CD4-positive, alpha-beta T cell (primary cell): ENCODE data around the gene SPAAR. TPM values are rescaled to one million over a fixed set of nuclear protein-coding genes. Genes with fewer than 3 reads are reported as not detected.

Experiments used
- ATAC-seq: fragments of 200-7000 bp; cut with Tn5 transposase; one replicate; pipeline ENCODE4 v1.10.0; 2022; ENCODE audit warnings: mild to moderate bottlenecking; ENCODE audit not compliant: poor library complexity
- CTCF ChIA-PET: fragments of 350-600 bp; sonication (Branson Sonifier 250); formaldehyde crosslinking; loops from one replicate; lab custom pipeline; 2021; ENCODE audit warnings: antibody characterized with exemption, inconsistent platforms; lab: Charles Lee
- POLR2A ChIA-PET: fragments of 350-600 bp; sonication (Branson Sonifier 250); formaldehyde crosslinking; loops from one replicate; lab custom pipeline; 2021; ENCODE audit warnings: antibody characterized with exemption, inconsistent platforms; lab: Charles Lee
- DNase-seq, 14 experiments: peaks; one replicate each; pipeline ENCODE4 v3.0.0-alpha.2; 2013 to 2020; ENCODE audit warnings: mixed read lengths in 2 of 14
- H3K27ac ChIP-seq, 2 donors: one replicate each; pipeline versions ENCODE4 v1.5.1 to v1.7.0; 2013; ENCODE audit warnings: low read length in 2 of 2, low read depth in 1 of 2, mild to moderate bottlenecking in 1 of 2
- H3K27me3 ChIP-seq, 2 experiments: 1 replicate in 1 of 2; 2 replicates in 1 of 2; pipeline versions ENCODE4 v1.6.1 to v1.7.0; 2013; ENCODE audit warnings: low read length in 2 of 2, control low read depth in 1 of 2, mild to moderate bottlenecking in 1 of 2, moderate library complexity in 1 of 2; ENCODE audit not compliant: insufficient read depth in 2 of 2, control insufficient read depth in 1 of 2
- H3K36me3 ChIP-seq: one replicate; pipeline ENCODE4 v1.6.1; 2013; ENCODE audit warnings: low read length, control low read depth; ENCODE audit not compliant: insufficient read depth
- H3K4me1 ChIP-seq: one replicate; pipeline ENCODE4 v1.6.1; 2013; ENCODE audit warnings: low read length, control low read depth; ENCODE audit not compliant: insufficient read depth
- H3K4me3 ChIP-seq: one replicate; pipeline ENCODE4 v1.5.1; 2013; ENCODE audit warnings: mild to moderate bottlenecking, low read length, moderate library complexity
- H3K9me3 ChIP-seq, 2 experiments: 1 replicate in 1 of 2; 2 replicates in 1 of 2; pipeline versions ENCODE4 v1.6.1 to v1.7.0; 2013; ENCODE audit warnings: low read length in 2 of 2, mild to moderate bottlenecking in 2 of 2, control low read depth in 1 of 2, moderate library complexity in 1 of 2; ENCODE audit not compliant: control insufficient read depth in 1 of 2, insufficient read depth in 1 of 2
- H3K27ac Mint-ChIP-seq: one replicate; pipeline ENCODE4 v1.8.0; 2020; ENCODE audit warnings: mixed read lengths
- H3K27me3 Mint-ChIP-seq: one replicate; pipeline ENCODE4 v1.8.0; 2021; ENCODE audit warnings: mixed read lengths
- H3K36me3 Mint-ChIP-seq: one replicate; pipeline ENCODE4 v1.8.0; 2021; ENCODE audit warnings: low read depth, mixed read lengths
- H3K4me1 Mint-ChIP-seq: one replicate; pipeline ENCODE4 v1.8.0; 2021; ENCODE audit warnings: low read depth, mixed read lengths
- H3K4me3 Mint-ChIP-seq: one replicate; pipeline ENCODE4 v1.8.0; 2020; ENCODE audit warnings: mild to moderate bottlenecking, mixed read lengths
- H3K9me3 Mint-ChIP-seq: one replicate; pipeline ENCODE4 v1.8.0; 2020; ENCODE audit warnings: mixed read lengths
- intact Hi-C, 2 experiments: fragments of 100-400 bp; cut with DNase I in 1 of 2; cut with micrococcal nuclease in 1 of 2; formaldehyde crosslinking; loops; one replicate each; pipeline versions ENCODE4 v1.15.1 to v1.9.0; 2023 to 2025; cut with DNase I, micrococcal nuclease
- total RNA-seq, 174 experiments: library from RNA in 2 of 174; stranded (reverse) in 2 of 174; gene quantifications; one replicate each; pipeline ENCODE4 v1.2.3 and lab custom pipeline; 2021 to 2026
- TF ChIP-seq, protein P1 (sequence below): fragments of 200-600 bp; IDR thresholded peaks from one replicate; pipeline ENCODE4 v1.8.0; 2022; ENCODE audit warnings: antibody characterized with exemption, mild to moderate bottlenecking

SPAAR gene
- total RNA-seq, 2 experiments from 2014 or later, result not detected

- peaks cover 0 to 2% of the 10 kb centered on the region in 2 experiments for H3K27me3 ChIP-seq
- intact Hi-C loops, result loop anchor here in 1 of 2 experiments (10.0 kb wide), 1 partner anchor 208 kb away; the partner anchor contains the start of gene CCIN
These were observed 47.4 kb downstream of the SPAAR start for GRCh38 chr9:35956651-35957050.

DNA sequence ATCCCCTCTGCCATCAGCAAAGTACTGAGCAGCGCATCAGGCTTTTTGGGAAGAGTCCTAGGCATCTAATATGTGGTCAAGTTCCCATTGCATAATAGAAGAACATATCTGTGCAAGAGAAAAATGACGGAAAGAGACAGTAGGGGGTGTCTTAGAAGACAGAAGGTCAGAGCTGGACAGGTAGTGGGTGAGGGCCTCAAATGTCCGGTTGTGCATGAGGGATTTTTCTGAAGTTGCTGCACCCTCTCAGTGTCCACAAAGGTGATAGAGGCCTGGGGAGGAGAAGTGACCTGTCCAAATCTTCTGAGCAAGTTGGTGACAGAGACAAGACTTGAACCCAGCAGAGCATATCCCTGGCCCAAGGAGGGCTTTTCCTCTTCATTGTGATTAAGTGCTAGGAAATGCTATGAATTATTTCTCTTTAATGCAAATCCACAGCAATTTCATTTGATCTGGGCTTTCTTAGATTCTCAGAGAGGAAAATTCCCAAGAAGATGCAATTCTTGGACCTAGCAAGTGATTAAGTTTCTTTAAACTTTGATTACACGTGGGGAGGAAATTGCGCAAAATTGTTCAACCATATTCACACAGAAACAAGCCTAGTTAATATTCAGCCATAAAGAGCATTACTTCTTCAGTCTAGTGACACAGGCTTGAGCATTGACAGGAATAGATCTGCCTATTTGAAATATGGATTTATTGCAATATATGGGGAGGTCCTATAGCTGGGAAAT is 49.0 kb downstream of the SPAAR start, which contains the start of gene OR2S2:
Gene OR2S2, minus strand, starts transcription at position 51 of the 734 bp plus-strand sequence. CDS start 56 bp downstream, outside the sequence.
- Histone ChIP-seq H3K4me3 (no peak within 1 kb of the TSS), H3K4me1 (no peaks in the 10 kb centered on the region), H3K27ac (no peak within 1 kb of the TSS), H3K9me3 (no peaks in the 10 kb centered on the region), H3K36me3 (no peaks in the 10 kb centered on the region), H3K27me3 (peaks cover 0 to 2% of the 10 kb centered on the region in 2 experiments)
- intact Hi-C loops, result loop anchor here in 1 of 2 experiments (10.0 kb wide), 1 partner anchor 207 kb away; the partner anchor contains the start of gene CCIN
- ChIA-PET CTCF (interaction anchor here (0.6 kb wide), 1 partner anchor 644 kb away, joined by 3 read pairs; no protein-coding TSS in a partner anchor), POLR2A (no interaction called here)
- Mint-ChIP-seq H3K27ac (no peak within 1 kb of the TSS), H3K9me3 (no peaks in the 10 kb centered on the region), H3K27me3 (peaks cover 5% of the 10 kb centered on the region), H3K4me3 (no peak within 1 kb of the TSS), H3K36me3 (no peaks in the 10 kb centered on the region), H3K4me1 (peaks cover 6% of the 10 kb centered on the region)
- ATAC-seq (no peak), DNase-seq (no peak)
- TF ChIP-seq, protein P1, sequence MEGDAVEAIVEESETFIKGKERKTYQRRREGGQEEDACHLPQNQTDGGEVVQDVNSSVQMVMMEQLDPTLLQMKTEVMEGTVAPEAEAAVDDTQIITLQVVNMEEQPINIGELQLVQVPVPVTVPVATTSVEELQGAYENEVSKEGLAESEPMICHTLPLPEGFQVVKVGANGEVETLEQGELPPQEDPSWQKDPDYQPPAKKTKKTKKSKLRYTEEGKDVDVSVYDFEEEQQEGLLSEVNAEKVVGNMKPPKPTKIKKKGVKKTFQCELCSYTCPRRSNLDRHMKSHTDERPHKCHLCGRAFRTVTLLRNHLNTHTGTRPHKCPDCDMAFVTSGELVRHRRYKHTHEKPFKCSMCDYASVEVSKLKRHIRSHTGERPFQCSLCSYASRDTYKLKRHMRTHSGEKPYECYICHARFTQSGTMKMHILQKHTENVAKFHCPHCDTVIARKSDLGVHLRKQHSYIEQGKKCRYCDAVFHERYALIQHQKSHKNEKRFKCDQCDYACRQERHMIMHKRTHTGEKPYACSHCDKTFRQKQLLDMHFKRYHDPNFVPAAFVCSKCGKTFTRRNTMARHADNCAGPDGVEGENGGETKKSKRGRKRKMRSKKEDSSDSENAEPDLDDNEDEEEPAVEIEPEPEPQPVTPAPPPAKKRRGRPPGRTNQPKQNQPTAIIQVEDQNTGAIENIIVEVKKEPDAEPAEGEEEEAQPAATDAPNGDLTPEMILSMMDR, result no peak

More at GRCh38 chr9:35956651-35957050, 47.4 kb downstream of the SPAAR start:
- no peaks in the 10 kb centered on the region for H3K36me3 Mint-ChIP-seq
- H3K36me3 ChIP-seq, result no peaks in the 10 kb centered on the region
- H3K4me1 Mint-ChIP-seq, result peaks cover 6% of the 10 kb centered on the region
- peaks cover 5% of the 10 kb centered on the region for H3K27me3 Mint-ChIP-seq
- H3K4me3 Mint-ChIP-seq, result no peak overlapping the region
- H3K9me3 ChIP-seq, result no peaks in the 10 kb centered on the region
- no peak overlapping the region for H3K27ac Mint-ChIP-seq
- POLR2A ChIA-PET, result no interaction called here
- H3K9me3 Mint-ChIP-seq, result no peaks in the 10 kb centered on the region
- TF ChIP-seq, protein P1, result no peak
- H3K27ac ChIP-seq, result no peak overlapping the region
- H3K4me3 ChIP-seq, result no peak overlapping the region
- DNase-seq, result no peak
- CTCF ChIA-PET, result interaction anchor here (2.2 kb wide), 1 partner anchor 20 kb away, joined by 8 read pairs; no protein-coding TSS in a partner anchor
- ATAC-seq, result no peak
- H3K4me1 ChIP-seq, result no peaks in the 10 kb centered on the region

DNA sequence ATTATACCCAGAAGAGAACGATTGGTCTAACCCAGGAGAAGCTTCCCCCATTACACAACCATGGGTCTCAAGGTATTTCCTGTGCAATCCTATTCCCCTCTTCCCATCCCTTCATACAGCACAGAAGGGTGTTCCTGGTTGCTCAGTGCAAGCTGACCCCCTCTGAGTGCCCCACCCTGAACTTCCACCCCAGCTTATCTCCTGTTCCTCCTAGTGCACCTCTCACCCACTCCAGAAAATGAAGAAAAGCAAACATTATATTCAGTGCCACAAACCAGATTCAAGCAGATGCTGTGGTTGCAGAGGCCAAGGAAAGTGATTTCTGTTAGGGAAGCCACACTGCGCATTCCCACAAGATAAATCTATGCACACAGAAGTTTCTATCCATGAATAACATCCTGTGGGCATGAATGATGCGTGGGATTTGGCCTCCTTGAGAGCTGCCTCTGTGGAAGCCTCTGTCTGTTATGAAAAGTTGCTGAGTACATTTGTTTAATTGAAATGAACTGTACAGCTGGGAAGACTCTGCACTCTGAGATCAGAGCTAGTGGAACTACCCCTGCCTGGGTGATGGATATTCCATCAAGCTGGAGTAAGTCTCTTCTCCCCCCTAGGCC is 50.9 kb downstream of the SPAAR start:
- intact Hi-C loops, result no loop called here
- Mint-ChIP-seq H3K9me3 (no peaks in the 10 kb centered on the region), H3K27ac (no peak overlapping the region), H3K4me3 (no peak overlapping the region), H3K4me1 (peaks cover under 1% of the 10 kb centered on the region), H3K27me3 (no peaks in the 10 kb centered on the region), H3K36me3 (no peaks in the 10 kb centered on the region)
- Histone ChIP-seq H3K4me1 (no peaks in the 10 kb centered on the region), H3K36me3 (no peaks in the 10 kb centered on the region), H3K27ac (no peak overlapping the region), H3K4me3 (no peak overlapping the region), H3K9me3 (no peaks in the 10 kb centered on the region), H3K27me3 (peaks cover 0 to 2% of the 10 kb centered on the region in 2 experiments)
- no peak for DNase-seq
- ATAC-seq, result no peak
- POLR2A ChIA-PET, result no interaction called here
- TF ChIP-seq, protein P1, result no peak
- CTCF ChIA-PET, result no interaction called here

Other genes starting within 250 kb of the SPAAR start
- gene ARHGEF39, start 244.3 kb upstream of the SPAAR start, total RNA-seq, result under 1 TPM; 0.08 to 0.17 TPM
- gene CA9, start 235.6 kb upstream of the SPAAR start, total RNA-seq, result not detected
- 10 to 100 TPM; 63.1 to 63.5 TPM for gene TPM2, start 219.6 kb upstream of the SPAAR start, total RNA-seq
- 100 to 1,000 TPM; 149 to 151 TPM for gene TLN1, start 177.3 kb upstream of the SPAAR start, total RNA-seq
- 10 to 100 TPM; 13.7 to 15.4 TPM for gene CREB3, start 176.8 kb upstream of the SPAAR start, total RNA-seq
- gene GBA2, start 160.3 kb upstream of the SPAAR start, total RNA-seq, result 10 to 100 TPM; 17.3 to 18.6 TPM
- gene RGP1, start 160.2 kb upstream of the SPAAR start, total RNA-seq, result 10 to 100 TPM; 12.6 to 13.1 TPM
- not detected for gene MSMP, start 155.2 kb upstream of the SPAAR start, total RNA-seq
- 1 to 10 TPM; 1.2 to 4.2 TPM for gene NPR2, start 117.9 kb upstream of the SPAAR start, total RNA-seq
- 1 to 10 TPM in 1 of 2 experiments, under 1 TPM in 1; 0.81 to 1.3 TPM for gene SPAG8, start 97.2 kb upstream of the SPAAR start, total RNA-seq
- 10 to 100 TPM; 10.9 to 12.6 TPM for gene HINT2, start 94.4 kb upstream of the SPAAR start, total RNA-seq
- gene FAM221B, start 80.8 kb upstream of the SPAAR start, total RNA-seq, result not detected
- 1 to 10 TPM; 8.9 to 9.6 TPM for gene TMEM8B, start 80.3 kb upstream of the SPAAR start, total RNA-seq
- gene OR13J1, start 39.1 kb upstream of the SPAAR start, total RNA-seq, result not detected
- gene HRCT1, start 3.3 kb upstream of the SPAAR start, total RNA-seq, result not detected
- gene OR2S2, start 48.7 kb downstream of the SPAAR start, total RNA-seq, result not detected
- gene RECK, start 127.4 kb downstream of the SPAAR start, total RNA-seq, result 1 to 10 TPM; 9.3 to 9.8 TPM
- 10 to 100 TPM; 13.6 to 13.7 TPM for gene GLIPR2, start 227.2 kb downstream of the SPAAR start, total RNA-seq